Tibial artery (tissue), 4 donors: Measurements from ENCODE around the gene RAD51B.

Experiments used
- DNase-seq, 2 donors: peaks; one replicate each; pipeline ENCODE4 v3.0.0-alpha.2; 2019
- H3K27ac ChIP-seq, 2 donors: fragments of 200-600 bp; sonication (generic) in 1 of 2; 1 replicate in 1 of 2; 2 replicates in 1 of 2; pipeline ENCODE4 v1.5.1; 2018 to 2019; ENCODE audit warnings: mild to moderate bottlenecking in 1 of 2
- H3K27me3 ChIP-seq, 2 donors: fragments of 200-600 bp; sonication (generic) in 1 of 2; one replicate each; pipeline versions ENCODE4 v1.5.1 to v1.6.0; 2016 to 2019
- H3K36me3 ChIP-seq, 3 donors: fragments of 200-600 bp; sonication (generic) in 2 of 3; one replicate each; pipeline ENCODE4 v1.5.1; 2016 to 2019; ENCODE audit warnings: mild to moderate bottlenecking in 2 of 3
- H3K4me1 ChIP-seq, 4 donors: fragments of 200-600 bp; sonication (generic) in 2 of 4; 1 replicate in 3 of 4; 2 replicates in 1 of 4; pipeline ENCODE4 v1.5.1; 2016 to 2019
- H3K4me3 ChIP-seq, 2 donors: fragments of 200-600 bp; sonication (generic) in 1 of 2; 1 replicate in 1 of 2; 2 replicates in 1 of 2; pipeline ENCODE4 v1.5.1; 2018 to 2019; ENCODE audit warnings: mild to moderate bottlenecking in 2 of 2
- H3K9me3 ChIP-seq, 3 donors: fragments of 200-600 bp; sonication (generic) in 1 of 3; one replicate each; pipeline ENCODE4 v1.5.1; 2016 to 2019
- intact Hi-C: fragments of 100-400 bp; cut with DNase I; formaldehyde crosslinking; loops from one replicate; pipeline ENCODE4 v1.15.0; 2023; ENCODE audit warnings: low total_unique reads
- TF ChIP-seq, protein P1 (sequence below), 2 experiments: fragments of 200-600 bp in 1 of 2; fragments of 450-650 bp in 1 of 2; IDR thresholded peaks; one replicate each; pipeline ENCODE4 v1.5.1; 2017 to 2019; ENCODE audit warnings: antibody characterized with exemption in 2 of 2, mild to moderate bottlenecking in 1 of 2, moderate library complexity in 1 of 2

Gene RAD51B

DNA sequence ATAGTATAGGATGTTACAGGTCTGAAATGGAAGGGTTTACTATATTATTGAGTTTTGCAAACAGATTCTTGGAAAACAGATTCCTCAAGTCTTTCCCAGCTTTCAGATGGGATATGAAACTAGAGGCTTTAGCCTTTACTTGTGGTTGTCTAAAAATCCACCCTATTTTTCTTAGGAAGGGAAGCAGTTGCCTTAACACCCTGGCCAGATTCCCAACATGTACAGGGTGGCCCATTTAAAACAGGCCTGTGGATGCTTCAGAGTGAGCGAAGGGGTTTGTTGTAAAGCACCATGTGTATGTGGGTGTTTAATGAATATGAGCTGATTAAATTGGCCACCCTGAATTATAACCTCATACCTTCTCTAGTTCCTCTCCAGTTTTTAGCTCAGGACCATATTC, 557.4 kb downstream of the RAD51B start:
- Histone ChIP-seq H3K36me3 (no peaks in the 10 kb centered on the region), H3K9me3 (no peaks in the 10 kb centered on the region), H3K27me3 (no peaks in the 10 kb centered on the region), H3K27ac (peak overlapping the region; percentile 28 to 34), H3K4me3 (no peak overlapping the region), H3K4me1 (peaks cover 0 to 50% (median 29%) of the 10 kb centered on the region in 4 donors)
- DNase-seq, result no peak
- intact Hi-C loops, result no loop called here
- TF ChIP-seq, protein P1, sequence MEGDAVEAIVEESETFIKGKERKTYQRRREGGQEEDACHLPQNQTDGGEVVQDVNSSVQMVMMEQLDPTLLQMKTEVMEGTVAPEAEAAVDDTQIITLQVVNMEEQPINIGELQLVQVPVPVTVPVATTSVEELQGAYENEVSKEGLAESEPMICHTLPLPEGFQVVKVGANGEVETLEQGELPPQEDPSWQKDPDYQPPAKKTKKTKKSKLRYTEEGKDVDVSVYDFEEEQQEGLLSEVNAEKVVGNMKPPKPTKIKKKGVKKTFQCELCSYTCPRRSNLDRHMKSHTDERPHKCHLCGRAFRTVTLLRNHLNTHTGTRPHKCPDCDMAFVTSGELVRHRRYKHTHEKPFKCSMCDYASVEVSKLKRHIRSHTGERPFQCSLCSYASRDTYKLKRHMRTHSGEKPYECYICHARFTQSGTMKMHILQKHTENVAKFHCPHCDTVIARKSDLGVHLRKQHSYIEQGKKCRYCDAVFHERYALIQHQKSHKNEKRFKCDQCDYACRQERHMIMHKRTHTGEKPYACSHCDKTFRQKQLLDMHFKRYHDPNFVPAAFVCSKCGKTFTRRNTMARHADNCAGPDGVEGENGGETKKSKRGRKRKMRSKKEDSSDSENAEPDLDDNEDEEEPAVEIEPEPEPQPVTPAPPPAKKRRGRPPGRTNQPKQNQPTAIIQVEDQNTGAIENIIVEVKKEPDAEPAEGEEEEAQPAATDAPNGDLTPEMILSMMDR (IDR thresholded peaks at IDR 0.05), result no peak

DNA sequence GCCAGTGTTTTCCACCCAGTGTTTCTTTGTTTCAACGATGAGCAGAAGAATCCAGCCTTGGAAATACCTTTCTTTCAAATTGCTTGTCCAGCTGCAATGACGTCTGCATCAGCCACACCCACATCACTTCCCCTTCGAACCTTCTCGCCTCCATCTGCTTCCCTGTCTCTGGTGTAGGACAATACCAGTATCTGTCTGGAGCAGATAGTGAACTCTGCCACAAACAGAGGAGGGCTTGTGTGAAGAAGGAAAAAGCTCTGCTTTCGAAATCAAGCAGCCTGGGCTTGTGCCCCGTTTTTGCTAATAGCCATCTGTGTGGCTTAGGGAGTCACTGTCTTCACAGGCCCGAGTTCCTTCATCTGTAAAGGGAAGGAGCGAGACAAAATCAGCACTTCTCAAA, 557.9 kb downstream of the RAD51B start:
- intact Hi-C loops, result no loop called here
- TF ChIP-seq, protein P1 (IDR thresholded peaks at IDR 0.05), result no peak
- Histone ChIP-seq H3K27ac (peak overlapping the region; percentile 28 to 34), H3K36me3 (no peaks in the 10 kb centered on the region), H3K4me3 (no peak overlapping the region), H3K9me3 (no peaks in the 10 kb centered on the region), H3K4me1 (peaks cover 0 to 50% (median 30%) of the 10 kb centered on the region in 4 donors), H3K27me3 (no peaks in the 10 kb centered on the region)
- DNase-seq, result peak; percentile 62 to 76

DNA sequence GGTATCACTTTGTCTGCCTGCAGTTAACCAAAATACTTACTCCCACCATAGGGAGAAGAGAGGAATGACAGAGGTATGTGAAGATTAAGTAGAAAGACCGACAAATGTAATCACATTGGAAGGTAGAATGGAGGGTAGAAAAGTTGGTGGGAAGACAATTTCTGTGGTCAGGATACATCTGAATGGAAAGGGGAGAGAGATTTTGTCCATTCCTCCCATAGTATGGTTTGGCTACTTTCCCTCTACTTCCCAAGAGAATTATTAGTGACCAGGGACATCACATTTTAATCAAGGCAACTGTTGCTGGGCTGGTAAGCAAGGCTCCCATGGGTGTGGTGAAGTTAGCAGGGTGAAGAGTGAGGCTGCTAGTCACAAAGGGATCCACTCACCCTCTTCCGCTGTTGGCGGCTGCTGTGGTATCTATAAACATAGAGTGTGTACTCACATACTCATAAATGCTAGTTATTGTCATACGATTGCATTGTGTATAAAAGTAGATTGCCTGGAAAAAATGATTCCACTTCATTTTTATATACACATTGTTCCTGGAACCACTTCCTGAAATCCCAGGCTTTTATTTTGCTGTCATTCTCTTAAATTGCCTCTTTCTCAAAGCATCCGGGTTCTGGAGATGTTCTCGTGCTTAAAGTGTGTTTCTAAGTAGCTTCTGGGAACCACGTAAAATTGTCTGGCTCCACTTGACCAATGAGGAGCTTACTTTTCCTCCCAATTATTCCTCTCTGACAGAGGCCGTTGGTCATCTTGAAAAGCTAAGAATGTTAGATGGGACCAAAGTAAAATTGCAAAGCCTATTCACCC, 560.1 kb downstream of the RAD51B start:
- H3K4me3 ChIP-seq, result no peak overlapping the region
- peaks cover 0 to 67% (median 41%) of the 10 kb centered on the region in 4 donors for H3K4me1 ChIP-seq
- DNase-seq, result no peak
- TF ChIP-seq, protein P1 (IDR thresholded peaks at IDR 0.05), result no peak
- no peaks in the 10 kb centered on the region for H3K36me3 ChIP-seq
- no peaks in the 10 kb centered on the region for H3K9me3 ChIP-seq
- peak overlapping the region; percentile 56 to 81 for H3K27ac ChIP-seq
- H3K27me3 ChIP-seq, result no peaks in the 10 kb centered on the region
- intact Hi-C loops, result no loop called here

DNA sequence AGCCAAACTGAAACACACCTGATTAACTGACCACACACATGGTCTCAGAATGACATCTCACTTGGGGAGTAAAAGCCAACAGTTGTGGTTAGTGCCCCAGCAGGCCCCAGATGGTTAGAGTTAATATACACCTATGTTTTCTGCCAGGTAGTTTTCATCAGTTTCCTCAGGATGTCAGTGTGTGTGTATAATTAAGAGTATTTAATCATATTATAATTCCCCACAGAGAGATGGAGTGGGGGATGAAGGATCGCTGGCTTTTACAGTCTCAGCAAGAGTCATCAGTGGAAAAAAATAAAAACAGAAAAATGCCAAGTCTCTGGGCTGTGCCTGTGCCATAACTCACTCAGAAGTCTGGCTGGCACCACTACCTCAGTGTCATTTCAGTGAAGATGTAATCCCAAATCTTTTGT, 560.8 kb downstream of the RAD51B start:
- DNase-seq, result no peak
- TF ChIP-seq, protein P1 (IDR thresholded peaks at IDR 0.05), result no peak
- H3K4me1 ChIP-seq, result peaks cover 0 to 73% (median 45%) of the 10 kb centered on the region in 4 donors
- no peaks in the 10 kb centered on the region for H3K36me3 ChIP-seq
- no peaks in the 10 kb centered on the region for H3K9me3 ChIP-seq
- H3K4me3 ChIP-seq, result no peak overlapping the region
- H3K27ac ChIP-seq, result peak overlapping the region; percentile 56 to 81
- intact Hi-C loops, result no loop called here
- H3K27me3 ChIP-seq, result no peaks in the 10 kb centered on the region

DNA sequence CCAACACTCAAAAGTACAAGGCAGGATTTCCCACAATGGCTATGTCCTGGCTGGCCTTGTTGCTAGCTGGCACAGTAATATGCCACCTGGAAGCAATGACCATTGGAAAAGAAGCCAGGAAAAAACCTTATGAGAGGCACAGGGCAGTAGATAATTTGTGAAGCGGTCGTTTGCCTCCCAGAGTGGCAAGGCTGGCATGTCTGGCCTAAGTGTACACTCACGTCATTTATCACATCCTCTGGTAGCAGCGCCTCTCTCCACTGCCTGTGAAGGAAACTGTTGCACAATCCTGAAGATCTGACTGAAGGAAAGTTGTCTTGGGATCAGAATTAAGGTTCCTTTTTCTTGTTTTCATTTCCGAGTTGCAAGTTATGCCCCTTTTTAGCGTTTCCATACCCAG, 564.8 kb downstream of the RAD51B start:
- H3K9me3 ChIP-seq, result no peaks in the 10 kb centered on the region
- TF ChIP-seq, protein P1 (IDR thresholded peaks at IDR 0.05), result peak in 1 of 2 experiments; percentile 8
- H3K4me3 ChIP-seq, result no peak overlapping the region
- intact Hi-C loops, result no loop called here
- peak overlapping the region; percentile 81 for H3K27ac ChIP-seq
- DNase-seq, result peak; percentile 71 to 85
- H3K27me3 ChIP-seq, result no peaks in the 10 kb centered on the region
- H3K36me3 ChIP-seq, result no peaks in the 10 kb centered on the region
- H3K4me1 ChIP-seq, result peaks cover 0 to 59% (median 36%) of the 10 kb centered on the region in 4 donors
